GM21423 (cell line): Measurements from ENCODE around the gene KATNAL2.
"Not testable (repeated sequence)": the region's sequence is repeated elsewhere in the genome, so short reads cannot be mapped to it uniquely, and the experiment has no call there.

ENCODE experiments used
- ATAC-seq: cut with Tn5 transposase; IDR thresholded peaks from one replicate; pipeline ENCODE4 v1.9.1; 2021; ENCODE audit warnings: mild to moderate bottlenecking, moderate library complexity; ENCODE audit not compliant: unreplicated experiment

Gene KATNAL2

DNA sequence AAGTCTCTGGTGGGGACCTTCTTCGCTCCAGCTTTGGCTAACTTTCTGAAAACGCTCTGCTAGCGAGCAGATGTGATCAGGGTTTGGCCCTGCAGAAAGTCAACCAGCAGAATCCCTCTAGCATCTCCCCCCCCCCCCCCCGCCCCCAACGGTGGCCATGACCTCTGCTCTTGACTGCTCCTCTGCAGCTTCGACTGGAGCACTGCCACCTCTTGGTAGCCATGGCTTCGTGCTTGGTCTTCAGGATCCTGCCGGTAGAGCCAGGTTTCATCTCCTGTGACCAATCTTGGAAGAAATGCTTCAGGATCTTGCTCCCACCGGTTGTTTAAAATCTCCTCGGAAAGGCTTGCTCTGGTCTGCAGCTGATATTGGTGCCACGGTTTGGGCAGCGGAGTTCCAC is 113.5 kb downstream of the KATNAL2 start:
- not testable (repeated sequence) for ATAC-seq

DNA sequence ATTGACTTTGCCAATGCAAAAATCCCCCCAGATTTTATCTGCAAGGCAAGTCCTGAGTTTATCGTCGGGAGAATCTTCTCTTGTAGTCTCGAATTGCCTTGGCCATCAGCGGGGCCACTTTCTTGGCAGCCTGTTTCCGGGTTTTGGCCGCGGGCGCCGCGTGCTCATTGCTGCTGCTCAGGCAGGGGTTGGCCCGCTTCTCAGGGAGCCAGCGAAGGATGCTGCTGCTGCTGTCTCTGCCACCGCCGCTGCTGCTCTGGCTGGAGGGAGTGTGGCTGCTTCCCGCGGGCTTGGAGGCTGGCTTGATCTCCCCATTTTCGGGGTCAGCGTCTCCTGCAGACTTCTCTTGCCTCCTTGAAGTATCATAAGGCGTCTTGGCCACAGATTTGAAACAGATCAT is 115.5 kb downstream of the KATNAL2 start:
- no peak for ATAC-seq

DNA sequence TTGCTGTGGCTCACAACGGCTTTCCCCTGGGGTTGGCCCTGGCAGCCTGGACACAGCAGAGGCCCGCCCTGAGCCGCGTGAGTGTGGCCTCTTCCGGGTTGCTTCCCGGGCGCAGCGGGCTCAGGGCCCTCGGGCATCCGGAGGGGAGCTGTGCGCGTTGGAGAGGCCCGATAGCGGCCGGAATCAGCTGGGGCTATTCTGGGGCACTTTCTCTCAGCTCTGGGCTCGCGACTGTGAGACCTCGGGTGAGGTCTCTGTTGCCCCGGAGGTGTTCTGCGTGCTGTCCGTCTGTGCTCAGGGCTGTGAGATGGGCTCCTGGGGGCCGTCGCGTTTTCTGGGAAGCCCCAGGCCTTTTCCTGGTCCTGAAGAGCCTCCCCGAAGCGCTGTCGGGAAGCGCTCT is 117.2 kb downstream of the KATNAL2 start:
- ATAC-seq = not testable (repeated sequence)

DNA sequence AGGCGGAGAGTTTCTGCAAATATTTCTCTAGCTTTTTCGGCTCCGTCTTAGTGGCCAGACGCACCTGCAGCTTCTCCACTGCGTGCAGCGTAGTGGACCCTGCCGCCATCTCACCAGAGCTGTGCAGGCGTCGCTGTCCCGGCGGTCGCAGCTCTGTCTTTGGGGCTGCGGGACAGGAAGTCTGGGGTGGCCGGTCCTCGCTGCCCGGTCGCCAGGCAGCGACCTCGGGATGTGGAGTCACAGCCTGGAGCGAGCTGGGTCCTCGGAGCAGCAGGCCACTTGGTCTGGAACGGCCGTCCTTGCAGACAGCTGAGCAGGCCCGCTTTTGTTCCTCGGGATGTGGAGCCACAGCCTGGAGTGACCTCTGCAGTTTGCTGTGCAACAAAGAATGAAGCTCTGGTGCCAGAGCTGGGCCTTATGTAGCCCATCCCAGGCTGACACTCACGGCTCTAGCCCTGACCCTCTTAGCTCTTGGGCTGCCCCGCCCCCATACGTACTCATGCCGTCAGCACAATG is 117.8 kb downstream of the KATNAL2 start, which contains the start of gene ELOA2:
Gene ELOA2 (minus strand): TSS at position 466 of the 516 bp plus-strand sequence. CDS start 357 bp downstream, at position 109.
- no peak for ATAC-seq

DNA sequence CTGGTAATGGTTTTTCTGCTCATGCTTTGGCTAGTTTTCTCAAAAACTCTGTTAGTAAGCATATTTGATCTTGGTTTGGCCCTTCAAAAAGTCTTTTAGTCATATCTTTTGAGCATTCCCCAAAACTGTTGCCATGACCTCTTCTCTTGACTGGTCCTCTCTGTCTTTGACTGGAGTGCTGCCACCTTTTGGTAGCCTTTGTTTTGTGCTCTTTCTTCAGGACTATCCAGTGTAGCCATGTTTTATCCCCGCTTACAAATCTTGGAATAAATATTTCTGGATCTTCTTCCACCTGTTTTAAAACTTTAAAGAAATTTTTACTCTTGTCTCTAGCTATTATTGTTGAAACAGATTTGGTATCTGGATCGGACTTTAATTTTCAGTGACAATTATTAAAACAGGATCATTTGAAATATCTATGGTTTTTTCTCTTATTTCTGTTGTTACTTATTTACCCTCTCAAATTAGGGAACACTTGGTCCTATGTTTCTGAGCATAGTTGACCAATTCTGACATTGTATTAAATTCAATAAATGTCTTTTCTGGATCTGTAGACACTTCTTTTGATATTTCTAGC is 119.0 kb downstream of the KATNAL2 start:
- no peak for ATAC-seq

DNA sequence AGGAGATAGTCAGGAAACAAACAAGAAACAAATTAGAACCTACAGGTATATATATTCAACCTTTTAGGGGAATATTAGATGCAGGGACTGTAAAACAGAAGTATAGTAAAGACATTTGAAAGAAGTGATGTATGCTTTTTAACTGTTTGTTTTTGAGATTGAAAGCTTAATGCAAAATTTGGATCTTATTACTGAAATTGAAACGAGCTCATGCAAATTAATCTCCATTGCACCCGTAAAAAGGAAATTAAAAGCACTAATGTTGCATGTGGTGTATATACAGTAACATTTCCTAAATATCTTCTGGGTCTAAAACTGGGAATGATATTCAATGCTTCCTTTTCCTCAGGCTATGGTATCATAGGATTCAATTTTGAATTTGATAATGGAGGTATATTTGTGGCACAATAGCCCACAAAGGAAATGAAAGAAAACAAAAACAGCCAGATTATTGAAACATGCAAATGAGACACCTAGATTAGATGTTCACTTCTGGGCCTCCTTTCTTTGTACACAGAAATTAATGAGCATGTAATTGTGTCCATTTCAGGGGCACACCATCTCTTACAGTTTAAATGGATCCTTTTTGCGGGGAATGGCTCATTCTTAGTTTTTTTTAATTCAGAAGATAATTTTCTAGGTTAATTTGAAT is 119.7 kb downstream of the KATNAL2 start:
- ATAC-seq = no peak

DNA sequence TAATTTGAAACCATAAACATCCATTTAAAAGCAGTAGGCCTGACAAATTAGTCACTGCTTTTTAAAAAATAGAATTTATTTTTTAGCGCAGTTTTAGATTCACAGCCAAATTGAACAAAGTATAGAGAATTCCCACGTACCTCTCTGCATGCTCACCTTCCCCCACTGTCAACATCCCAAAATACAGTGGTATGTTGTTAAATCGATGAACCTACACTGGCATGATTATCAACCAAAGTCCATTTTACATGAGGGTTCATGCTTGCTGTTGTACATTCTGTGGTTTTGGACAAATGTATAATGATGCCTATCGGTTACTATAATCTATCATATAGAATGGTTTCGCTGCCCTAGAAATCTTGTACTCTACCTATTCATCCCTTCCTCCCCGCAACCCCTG is 123.6 kb downstream of the KATNAL2 start:
- no peak for ATAC-seq

DNA sequence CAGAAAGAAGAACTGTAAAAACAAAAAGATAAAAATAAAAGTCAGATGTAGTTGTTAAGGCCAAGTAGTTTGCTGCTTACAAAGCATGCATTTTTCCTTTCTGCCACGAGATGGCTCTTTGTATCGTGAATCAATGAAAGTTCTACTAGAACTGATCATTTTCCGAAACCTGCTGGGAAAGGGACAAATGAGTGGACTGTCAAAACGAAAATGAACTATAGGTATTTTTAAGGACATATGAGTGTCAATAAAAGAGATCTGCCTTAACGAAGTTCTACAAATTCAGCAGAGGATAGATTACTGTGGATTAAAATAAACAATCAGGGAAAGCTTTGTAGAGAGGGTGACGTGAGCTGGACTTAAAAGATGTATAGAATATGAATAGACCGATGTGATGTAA is 133.1 kb downstream of the KATNAL2 start:
- ATAC-seq = no peak

DNA sequence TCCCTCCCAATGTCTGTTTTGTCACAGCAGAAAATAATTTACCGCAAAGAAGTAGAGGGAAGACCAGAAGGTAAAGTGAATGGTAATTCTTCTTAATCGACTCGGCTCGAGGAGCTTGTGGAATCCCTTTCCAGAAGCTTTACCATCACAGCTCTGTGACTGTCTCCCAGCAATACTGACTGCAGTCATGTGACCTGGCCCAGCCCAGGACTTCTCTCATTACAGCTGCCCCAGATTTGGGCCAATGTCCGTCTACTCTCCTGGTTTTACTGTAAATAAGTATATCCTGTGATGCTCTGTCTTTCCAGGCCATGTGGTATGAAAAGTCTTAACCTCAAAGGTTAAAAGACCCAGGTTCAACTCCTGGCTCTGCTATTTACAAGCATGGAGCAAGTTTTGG is 137.0 kb downstream of the KATNAL2 start:
- ATAC-seq = no peak

DNA sequence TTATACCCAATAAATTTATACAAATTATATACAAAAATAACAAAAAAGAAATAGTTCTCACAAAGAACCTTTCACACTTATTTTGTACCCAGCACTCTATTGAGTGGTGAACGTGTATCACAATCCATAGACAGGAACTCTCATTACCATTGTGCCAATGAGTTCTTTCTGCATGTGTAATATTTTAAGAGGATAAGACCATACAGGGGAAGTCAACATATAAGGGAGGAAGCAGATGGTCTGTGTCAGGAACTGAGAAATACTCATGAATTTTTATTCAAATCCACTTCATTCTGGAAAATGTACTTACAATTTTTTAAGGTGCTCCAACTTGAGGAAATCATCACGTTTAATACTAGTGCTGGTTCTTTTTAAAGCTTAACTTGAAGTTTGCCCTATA is 145.1 kb downstream of the KATNAL2 start:
- no peak for ATAC-seq

DNA sequence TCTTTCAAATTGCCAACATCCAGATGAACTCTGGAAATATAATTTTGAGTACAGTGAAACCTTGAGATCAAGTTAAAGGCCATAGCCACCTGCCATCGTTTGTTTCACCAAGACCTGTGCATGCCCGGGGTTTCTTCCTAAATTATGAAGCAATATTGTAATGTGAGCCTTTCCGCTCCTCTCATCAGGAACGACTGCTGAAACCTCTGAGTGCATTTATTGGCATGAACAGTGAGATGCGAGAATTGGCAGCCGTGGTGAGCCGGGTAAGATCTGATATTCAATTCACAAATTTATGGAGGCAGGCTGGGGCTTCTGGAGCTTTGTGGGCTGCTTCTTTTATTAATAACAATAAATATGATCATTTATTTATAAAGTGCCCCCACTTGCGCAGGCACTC is 145.7 kb downstream of the KATNAL2 start:
- no peak for ATAC-seq

DNA sequence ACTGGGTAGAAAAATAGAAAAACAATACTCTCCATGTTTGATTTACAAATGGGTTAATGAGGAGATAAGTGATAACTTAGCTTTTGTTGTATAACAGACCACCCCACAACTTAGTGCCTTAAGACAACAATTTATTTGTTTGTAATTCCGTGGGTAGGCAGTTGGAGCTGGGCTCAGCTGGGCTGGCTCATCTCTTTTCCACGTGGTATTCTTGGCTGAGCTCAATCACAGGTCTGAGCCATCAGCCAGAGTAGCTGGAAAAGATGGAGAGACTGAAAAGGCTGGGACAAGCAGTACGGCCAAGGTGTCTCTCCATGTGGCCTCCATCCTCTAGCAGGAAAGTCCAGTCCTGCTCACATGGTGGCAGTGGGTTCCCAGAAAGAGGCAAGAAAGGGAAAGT is 150.2 kb downstream of the KATNAL2 start:
- no peak for ATAC-seq

DNA sequence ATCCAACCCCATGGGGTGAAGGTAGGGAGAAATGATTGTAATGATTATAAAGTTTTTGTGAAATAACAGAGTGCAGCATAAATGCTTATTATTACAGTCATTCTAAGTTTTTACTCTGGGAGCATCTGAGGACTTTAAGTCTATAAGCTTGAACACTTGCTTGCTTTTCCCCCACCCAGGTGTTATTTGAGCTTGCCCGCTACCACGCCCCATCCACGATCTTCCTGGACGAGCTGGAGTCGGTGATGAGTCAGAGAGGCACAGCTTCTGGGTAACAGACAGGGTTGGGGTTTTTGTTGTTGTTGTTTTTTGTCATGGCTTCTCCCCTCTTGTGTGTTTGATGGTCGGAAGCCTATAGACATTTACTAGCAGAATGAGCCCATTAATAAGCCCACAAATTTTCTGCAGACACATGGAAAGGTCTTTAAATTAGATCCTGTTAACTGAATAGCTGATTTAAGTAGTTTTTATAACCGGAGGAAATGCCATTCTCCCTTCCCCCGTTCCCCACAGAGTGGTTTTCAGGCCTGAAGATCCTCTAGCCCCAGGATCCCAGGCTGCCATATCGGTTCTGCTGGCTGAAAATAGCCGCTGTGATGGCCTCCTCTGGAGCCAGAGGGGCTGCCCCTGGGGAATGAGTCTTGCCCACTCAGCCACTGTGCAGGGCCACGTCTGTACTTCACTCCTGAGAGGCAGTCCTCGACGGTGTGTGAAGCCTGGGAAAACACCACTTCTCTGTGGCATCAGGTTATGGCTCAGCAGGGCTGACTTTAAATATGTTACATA is 157.9 kb downstream of the KATNAL2 start:
- ATAC-seq = no peak

DNA sequence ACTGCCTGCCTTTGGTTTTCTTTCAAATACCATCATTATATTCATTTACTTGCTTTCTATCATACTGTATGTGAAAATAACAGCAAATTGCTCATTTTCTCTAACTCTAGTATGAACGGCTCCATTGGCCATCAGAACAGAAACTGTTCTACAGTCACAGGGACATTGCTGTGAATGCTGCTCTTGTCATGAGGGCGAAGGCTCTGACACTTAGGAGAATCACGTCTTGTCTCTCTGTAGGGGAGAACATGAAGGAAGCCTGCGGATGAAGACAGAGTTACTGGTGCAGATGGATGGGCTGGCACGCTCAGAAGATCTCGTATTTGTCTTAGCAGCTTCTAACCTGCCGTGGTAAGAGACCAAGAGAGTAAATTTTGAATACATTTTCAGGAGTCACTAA is 159.7 kb downstream of the KATNAL2 start:
- no peak for ATAC-seq

DNA sequence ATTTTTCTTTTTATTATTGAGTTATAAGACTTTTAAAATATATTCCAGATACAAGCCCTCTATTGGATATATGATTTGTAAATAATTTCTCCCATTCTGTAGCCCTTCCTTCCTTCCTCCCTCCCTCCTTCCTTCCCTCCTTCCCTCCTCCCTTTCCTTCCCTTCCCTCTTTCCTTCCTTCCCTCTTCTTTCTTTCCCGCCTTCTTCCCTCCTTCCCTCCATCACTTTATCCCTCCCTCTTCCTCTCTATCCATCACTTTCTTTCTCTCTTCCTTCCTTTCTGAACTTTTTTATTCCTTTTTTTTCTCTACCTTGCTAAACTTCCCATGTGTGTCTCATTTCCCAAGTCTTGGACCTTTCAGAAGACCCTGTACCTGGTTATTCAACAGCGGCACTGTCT is 163.5 kb downstream of the KATNAL2 start:
- ATAC-seq = no peak

DNA sequence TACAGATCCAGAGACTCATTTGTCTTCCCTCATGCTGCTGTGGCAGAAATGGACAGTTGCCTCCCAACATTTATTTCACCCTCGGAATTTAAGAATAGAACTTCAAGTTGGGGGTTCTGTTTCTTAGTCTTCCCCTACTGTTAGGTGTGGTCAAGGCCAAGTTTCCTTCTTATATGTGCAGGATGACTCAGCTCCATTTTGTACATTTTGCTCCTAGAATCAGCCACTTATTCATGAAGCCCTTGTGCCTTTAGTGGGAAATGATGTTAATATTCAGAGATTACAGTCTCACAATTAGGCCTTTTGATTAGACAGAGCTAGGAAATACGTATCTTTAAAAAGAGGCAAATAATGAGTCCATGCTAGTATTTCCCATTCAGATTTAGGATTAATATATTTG is 164.2 kb downstream of the KATNAL2 start:
- ATAC-seq = no peak

DNA sequence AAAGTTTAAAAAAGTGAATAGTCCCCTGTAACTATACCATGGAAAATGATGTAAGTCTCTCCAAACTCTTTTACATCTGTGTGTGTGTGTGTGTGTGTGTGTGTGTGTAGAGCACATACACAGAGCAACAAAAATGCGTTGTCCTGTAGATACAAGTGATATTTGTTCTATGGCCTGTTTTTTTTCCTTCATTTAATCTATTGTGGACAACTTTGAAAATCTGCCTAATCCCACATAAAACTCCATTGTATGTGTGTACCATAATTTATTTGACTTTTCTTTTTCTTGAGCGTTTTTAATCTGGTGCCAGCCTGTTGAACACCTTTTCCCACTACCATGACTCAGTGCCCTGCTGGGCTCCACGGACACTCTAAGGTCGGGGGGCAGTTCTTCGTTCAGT is 170.3 kb downstream of the KATNAL2 start:
- ATAC-seq = no peak

DNA sequence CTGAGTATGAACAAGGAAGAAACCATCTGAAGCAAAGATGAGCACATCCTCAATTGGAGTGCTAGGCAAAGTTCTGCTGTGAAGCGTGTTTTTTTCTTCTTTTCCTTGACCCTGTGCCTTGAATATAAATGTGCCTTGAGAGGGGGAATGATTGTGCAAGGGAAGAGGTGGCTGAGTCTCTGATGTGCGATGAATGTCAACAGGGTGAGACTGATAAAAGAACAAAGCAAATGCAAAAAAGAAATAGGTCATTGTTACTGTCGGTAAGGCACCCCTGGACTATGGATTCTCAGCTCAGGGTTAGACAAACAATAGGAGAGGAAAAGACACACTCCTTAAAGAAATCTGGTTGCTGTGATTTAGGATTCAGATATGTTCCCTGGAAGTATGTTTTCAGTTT is 178.4 kb downstream of the KATNAL2 start:
- ATAC-seq = no peak

DNA sequence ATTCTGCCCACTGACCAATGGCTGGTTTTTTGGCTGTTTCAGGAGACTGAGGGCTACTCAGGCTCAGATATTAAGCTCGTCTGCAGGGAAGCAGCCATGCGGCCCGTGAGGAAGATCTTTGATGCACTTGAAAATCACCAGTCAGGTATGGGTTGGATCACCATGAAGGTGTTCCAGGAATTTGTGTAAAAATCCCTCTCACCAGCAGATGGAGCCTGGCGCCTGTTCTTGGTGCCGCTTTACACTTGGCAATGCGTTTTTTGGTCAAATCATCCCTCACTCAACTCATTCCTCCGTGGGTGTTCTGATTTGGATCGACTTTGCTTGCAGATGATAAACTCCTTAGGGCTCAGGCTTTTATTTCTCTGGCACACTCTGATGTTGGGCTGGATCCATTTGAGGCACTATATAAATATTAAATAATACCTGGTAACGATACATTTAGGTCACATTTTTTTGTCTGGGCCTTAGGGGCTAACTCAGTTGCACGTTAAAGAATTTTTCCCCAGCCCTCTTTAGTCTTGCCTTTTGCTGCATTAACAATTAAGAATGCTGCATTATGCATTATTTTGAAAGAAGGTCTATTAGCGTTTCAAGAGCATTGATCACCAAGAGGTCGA is 182.9 kb downstream of the KATNAL2 start:
- ATAC-seq = no peak

DNA sequence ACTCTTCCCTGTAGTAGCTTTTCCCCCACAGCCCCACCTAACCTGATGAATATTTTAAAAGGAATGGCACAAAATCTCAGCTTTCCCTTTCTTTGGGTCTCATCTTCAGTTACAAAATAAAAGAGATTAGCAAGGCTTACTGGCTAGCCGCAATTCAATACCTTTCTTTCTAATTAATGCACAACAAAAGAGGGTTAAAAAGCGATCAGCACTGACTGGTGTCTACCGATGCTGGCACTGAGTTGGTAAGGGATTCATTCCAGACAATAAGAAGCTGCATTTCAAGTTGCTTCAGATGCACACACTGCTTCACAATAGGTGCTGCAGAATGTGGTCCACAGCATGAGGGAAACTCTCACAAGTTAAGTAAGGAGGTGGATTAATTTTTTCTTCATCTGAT is 191.0 kb downstream of the KATNAL2 start:
- no peak for ATAC-seq

DNA sequence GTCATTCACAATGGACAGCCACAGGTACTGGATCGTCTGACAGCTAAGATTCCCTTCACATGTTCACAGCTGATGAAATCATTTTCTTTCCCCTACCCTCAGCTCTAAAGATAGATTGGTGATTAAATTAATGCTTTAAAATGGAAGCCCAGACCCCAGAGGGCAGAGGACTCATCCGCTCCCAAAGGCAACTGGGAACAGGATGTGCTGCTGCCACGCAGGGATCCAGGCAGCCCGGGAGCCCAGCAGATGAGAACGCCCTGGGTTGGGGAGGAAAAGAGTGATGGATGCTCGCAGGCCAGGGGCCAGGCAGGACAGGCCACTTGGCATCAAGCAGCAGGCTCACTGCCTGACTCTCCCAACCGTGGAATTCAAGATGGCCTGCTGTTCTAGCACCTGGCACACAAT is 191.6 kb downstream of the KATNAL2 start:
- ATAC-seq = no peak

DNA sequence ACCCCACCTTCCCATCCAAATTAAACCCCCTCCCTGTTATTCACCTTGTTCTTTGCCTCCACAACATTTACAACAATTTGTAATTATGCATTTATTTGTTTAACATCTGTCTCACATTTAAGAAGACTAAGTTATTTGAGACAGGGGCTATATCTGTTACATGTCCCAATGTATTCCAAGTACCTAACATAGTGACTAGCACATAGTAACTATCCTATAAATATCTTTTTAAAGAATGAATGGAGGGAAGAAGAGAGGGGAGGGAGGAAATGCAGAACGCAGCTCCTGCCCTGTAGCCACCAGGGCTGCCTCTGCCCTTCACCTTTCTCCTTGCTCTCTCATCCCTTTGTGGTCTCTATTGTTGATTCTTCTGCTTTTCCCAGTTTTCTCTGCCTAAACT is 192.3 kb downstream of the KATNAL2 start:
- ATAC-seq = no peak
